Adrenal gland (tissue), 19 donors: ENCODE data around the gene PDIA4. TPM values are rescaled to one million over a fixed set of nuclear protein-coding genes. Genes with fewer than 3 reads are reported as not detected.

Source experiments
- DNase-seq, 7 donors: peaks; one replicate each; pipeline ENCODE4 v3.0.0-alpha.2; 2019 to 2020
- H3K27ac ChIP-seq, 5 donors: fragments of 200-600 bp; sonication (generic) in 4 of 5; 1 replicate in 3 of 5; 2 replicates in 2 of 5; pipeline versions ENCODE4 v1.5.1 to v1.8.0; 2016 to 2020; ENCODE audit warnings: mild to moderate bottlenecking in 1 of 5
- H3K27me3 ChIP-seq: fragments of 200-600 bp; 2 replicates; pipeline ENCODE4 v1.8.0; 2021
- H3K36me3 ChIP-seq, 2 donors: fragments of 200-600 bp; replicated peaks in 1 of 2; 1 replicate in 1 of 2; 2 replicates in 1 of 2; pipeline versions ENCODE4 v1.5.1 to v1.8.0; 2018 to 2022
- H3K4me1 ChIP-seq, 2 donors: fragments of 200-600 bp; replicated peaks in 1 of 2; 1 replicate in 1 of 2; 2 replicates in 1 of 2; pipeline versions ENCODE4 v1.5.1 to v1.8.0; 2018 to 2021
- H3K4me3 ChIP-seq, 4 donors: fragments of 200-600 bp; sonication (generic) in 3 of 4; one replicate each; pipeline ENCODE4 v1.5.1; 2016 to 2018
- H3K9me3 ChIP-seq, 3 donors: fragments of 200-600 bp; sonication (generic) in 1 of 3; replicated peaks in 1 of 3; 1 replicate in 2 of 3; 2 replicates in 1 of 3; pipeline versions ENCODE4 v1.5.1 to v1.8.0; 2016 to 2021
- POLR2A ChIP-seq, 2 donors: fragments of 450-650 bp; IDR thresholded peaks; one replicate each; pipeline ENCODE4 v1.6.1; 2017; ENCODE audit warnings: antibody characterized with exemption in 2 of 2, mild to moderate bottlenecking in 2 of 2, moderate library complexity in 1 of 2
- WGBS, 4 donors: extraction: QIAGEN DNeasy Blood & Tissue Kit in 2 of 4; methylation state at CpG; one replicate each; pipeline versions ENCODE4 v1.1.5 to v1.1.7; 2013 to 2017; 5-methylcytosine and 5-hydroxymethylcytosine counted together
- intact Hi-C, 2 donors: fragments of 100-400 bp; cut with DNase I; formaldehyde crosslinking; loops; one replicate each; pipeline versions ENCODE4 v1.14.1 to v1.15.0; 2022 to 2023
- long read RNA-seq, 10 donors: library from polyadenylated mRNA in 3 of 10; unstranded in 2 of 10; stranded (forward) in 1 of 10; transcript quantifications; one replicate each; pipeline ENCODE4 v2.0.0 and lab custom pipeline, GENCODE V29; 2021 to 2026
- polyA plus RNA-seq, 3 donors: library from polyadenylated mRNA; stranded (reverse); fragments of 200-250 nt in 2 of 3; fragments of 350-450 nt in 1 of 3; fragmentation: Illumina TruSeq in 1 of 3; extraction: RNeasy Lipid Tissue Mini Kit (QIAGEN cat#74804) in 1 of 3; gene quantifications; one replicate each; pipeline ENCODE4 v1.2.3, GENCODE V29; 2013 to 2014
- total RNA-seq, 9 donors: library from RNA; depleted of rRNA in 4 of 9; stranded (reverse); fragments of >200 nt in 4 of 9; fragments of 120-200 nt in 1 of 9; fragmentation: NEBNext Ultra II Directional in 1 of 9; extraction: Animal tissue kit (Norgen Biotek cat#: 25700) in 1 of 9; gene quantifications; one replicate each; pipeline versions ENCODE4 v1.1.0 to v1.2.4, GENCODE V29; 2013 to 2023
- TF ChIP-seq, protein P1 (sequence below), 6 experiments: fragments of 450-650 bp in 4 of 6; fragments of 200-600 bp in 2 of 6; sonication (generic) in 1 of 6; IDR thresholded peaks; 1 replicate in 5 of 6; 2 replicates in 1 of 6; pipeline versions ENCODE4 v1.5.1 to v1.8.0; 2016 to 2021; ENCODE audit warnings: antibody characterized with exemption in 6 of 6, mild to moderate bottlenecking in 2 of 6, moderate library complexity in 1 of 6
- donor health status: healthy with polysubstance abuse.
- donor health status: Bipolar disorder and iron deficiency.
- donor health status: DM: yes; HTN: yes; CAD: no.
- donor health status: DM: no; HTN: no; CAD: no.
- donor health status: DM: no; HTN: no; CAD: no.
- donor health status: DM: yes; HTN: yes; CAD: no.

PDIA4 gene, protein sequence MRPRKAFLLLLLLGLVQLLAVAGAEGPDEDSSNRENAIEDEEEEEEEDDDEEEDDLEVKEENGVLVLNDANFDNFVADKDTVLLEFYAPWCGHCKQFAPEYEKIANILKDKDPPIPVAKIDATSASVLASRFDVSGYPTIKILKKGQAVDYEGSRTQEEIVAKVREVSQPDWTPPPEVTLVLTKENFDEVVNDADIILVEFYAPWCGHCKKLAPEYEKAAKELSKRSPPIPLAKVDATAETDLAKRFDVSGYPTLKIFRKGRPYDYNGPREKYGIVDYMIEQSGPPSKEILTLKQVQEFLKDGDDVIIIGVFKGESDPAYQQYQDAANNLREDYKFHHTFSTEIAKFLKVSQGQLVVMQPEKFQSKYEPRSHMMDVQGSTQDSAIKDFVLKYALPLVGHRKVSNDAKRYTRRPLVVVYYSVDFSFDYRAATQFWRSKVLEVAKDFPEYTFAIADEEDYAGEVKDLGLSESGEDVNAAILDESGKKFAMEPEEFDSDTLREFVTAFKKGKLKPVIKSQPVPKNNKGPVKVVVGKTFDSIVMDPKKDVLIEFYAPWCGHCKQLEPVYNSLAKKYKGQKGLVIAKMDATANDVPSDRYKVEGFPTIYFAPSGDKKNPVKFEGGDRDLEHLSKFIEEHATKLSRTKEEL
- total RNA-seq (100 to 1,000 TPM in 2 of 9 donors, 10 to 100 TPM in 7; 52.1 to 123 (median 71.7) TPM), polyA plus RNA-seq (10 to 100 TPM; 19.9 to 91.3 (median 26.1) TPM)
- long read RNA-seq, donor 1, transcript PDIA4-201 (10 exons, 2,903 nt), result major isoform, 21 of 45 reads
- long read RNA-seq, donor 1, partial matches to known transcripts, result 23 of 45 reads
- long read RNA-seq, donor 1, other reads (novel, unspliced or antisense), result 0 of 45 reads
- long read RNA-seq, donor 2, transcript PDIA4-201 (10 exons, 2,903 nt), result major isoform, 8 of 17 reads
- long read RNA-seq, donor 2, partial matches to known transcripts, result 9 of 17 reads
- long read RNA-seq, donor 2, other reads (novel, unspliced or antisense), result 0 of 17 reads
- long read RNA-seq, donor 3, transcript PDIA4-201 (10 exons, 2,903 nt), result major isoform, 11 of 11 reads
- long read RNA-seq, donor 3, partial matches to known transcripts, result 0 of 11 reads
- long read RNA-seq, donor 3, other reads (novel, unspliced or antisense), result 0 of 11 reads
- long read RNA-seq, donor 4, transcript PDIA4-201 (10 exons, 2,903 nt), result major isoform, 24 of 29 reads
- long read RNA-seq, donor 4, partial matches to known transcripts, result 3 of 29 reads
- long read RNA-seq, donor 4, other reads (novel, unspliced or antisense), result 2 of 29 reads
- long read RNA-seq, donor 5, transcript PDIA4-201 (10 exons, 2,903 nt), result major isoform, 184 of 207 reads
- long read RNA-seq, donor 5, partial matches to known transcripts, result 6 of 207 reads
- long read RNA-seq, donor 5, other reads (novel, unspliced or antisense), result 16 of 207 reads
- long read RNA-seq, donor 6, transcript PDIA4-201 (10 exons, 2,903 nt), result major isoform, 22 of 25 reads
- long read RNA-seq, donor 6, partial matches to known transcripts, result 3 of 25 reads
- long read RNA-seq, donor 6, other reads (novel, unspliced or antisense), result 0 of 25 reads
- long read RNA-seq, donor 7, transcript PDIA4-201 (10 exons, 2,903 nt), result major isoform, 8 of 51 reads
- long read RNA-seq, donor 7, partial matches to known transcripts, result 40 of 51 reads
- long read RNA-seq, donor 7, other reads (novel, unspliced or antisense), result 0 of 51 reads
- long read RNA-seq, donor 8, transcript PDIA4-201 (10 exons, 2,903 nt), result major isoform, 25 of 68 reads
- long read RNA-seq, donor 8, partial matches to known transcripts, result 42 of 68 reads
- long read RNA-seq, donor 8, other reads (novel, unspliced or antisense), result 0 of 68 reads
- long read RNA-seq, donor 9, transcript PDIA4-201 (10 exons, 2,903 nt), result major isoform, 9 of 10 reads
- long read RNA-seq, donor 9, partial matches to known transcripts, result 0 of 10 reads
- long read RNA-seq, donor 9, other reads (novel, unspliced or antisense), result 0 of 10 reads
- long read RNA-seq, donor 10, transcript PDIA4-201 (10 exons, 2,903 nt), result major isoform, 17 of 44 reads
- long read RNA-seq, donor 10, partial matches to known transcripts, result 26 of 44 reads
- long read RNA-seq, donor 10, other reads (novel, unspliced or antisense), result 0 of 44 reads

DNA sequence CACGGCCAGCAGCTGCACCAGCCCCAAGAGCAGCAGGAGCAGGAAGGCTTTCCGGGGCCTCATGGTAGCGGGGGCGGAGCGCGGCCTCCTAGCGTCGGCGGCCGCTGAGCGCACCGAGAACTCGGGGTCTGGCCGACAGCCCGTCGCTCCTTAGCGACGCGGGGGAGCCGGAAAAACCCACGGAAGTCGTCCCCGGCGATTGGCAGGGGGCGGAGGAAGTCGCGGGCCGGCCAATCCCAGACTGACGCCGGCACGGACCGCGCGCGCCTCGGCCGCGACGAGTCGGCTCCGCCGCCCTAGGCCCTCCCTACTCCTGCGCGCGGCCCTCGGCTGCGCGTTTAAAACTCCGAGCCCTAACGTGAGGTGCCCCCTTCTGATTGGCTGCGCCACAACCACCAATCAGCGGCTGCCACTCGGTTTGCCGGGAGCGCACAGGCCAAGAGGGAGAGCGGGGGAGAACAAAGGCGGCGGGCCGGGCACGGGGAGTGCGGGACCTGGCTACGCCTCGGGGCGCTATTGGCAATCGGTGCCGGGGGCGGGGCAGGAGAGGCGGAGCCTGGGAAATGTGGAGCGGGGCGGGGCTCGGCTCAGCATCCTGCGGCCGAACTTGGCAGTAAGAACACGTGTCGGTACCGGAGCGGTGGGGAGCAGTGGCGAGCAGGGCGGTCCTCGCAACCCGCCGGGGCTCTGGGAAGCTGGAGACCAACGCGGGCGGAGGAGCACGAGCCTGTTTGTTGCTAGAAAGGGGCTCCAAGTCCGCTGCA, at the start of gene PDIA4:
Gene PDIA4 (minus strand): TSS at position 160 of the 764 bp plus-strand sequence. CDS start 97 bp downstream, at position 63.
- TF ChIP-seq, protein P1, sequence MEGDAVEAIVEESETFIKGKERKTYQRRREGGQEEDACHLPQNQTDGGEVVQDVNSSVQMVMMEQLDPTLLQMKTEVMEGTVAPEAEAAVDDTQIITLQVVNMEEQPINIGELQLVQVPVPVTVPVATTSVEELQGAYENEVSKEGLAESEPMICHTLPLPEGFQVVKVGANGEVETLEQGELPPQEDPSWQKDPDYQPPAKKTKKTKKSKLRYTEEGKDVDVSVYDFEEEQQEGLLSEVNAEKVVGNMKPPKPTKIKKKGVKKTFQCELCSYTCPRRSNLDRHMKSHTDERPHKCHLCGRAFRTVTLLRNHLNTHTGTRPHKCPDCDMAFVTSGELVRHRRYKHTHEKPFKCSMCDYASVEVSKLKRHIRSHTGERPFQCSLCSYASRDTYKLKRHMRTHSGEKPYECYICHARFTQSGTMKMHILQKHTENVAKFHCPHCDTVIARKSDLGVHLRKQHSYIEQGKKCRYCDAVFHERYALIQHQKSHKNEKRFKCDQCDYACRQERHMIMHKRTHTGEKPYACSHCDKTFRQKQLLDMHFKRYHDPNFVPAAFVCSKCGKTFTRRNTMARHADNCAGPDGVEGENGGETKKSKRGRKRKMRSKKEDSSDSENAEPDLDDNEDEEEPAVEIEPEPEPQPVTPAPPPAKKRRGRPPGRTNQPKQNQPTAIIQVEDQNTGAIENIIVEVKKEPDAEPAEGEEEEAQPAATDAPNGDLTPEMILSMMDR (IDR thresholded peaks at IDR 0.05), result peak in 4 of 6 experiments; percentile 25 to 42 (median 30)
- peak; percentile 86 for TF ChIP-seq POLR2A (IDR thresholded peaks at IDR 0.05)
- no peaks in the 10 kb centered on the region for H3K36me3 ChIP-seq
- WGBS, 4 donors, result 0 to 1% (median 0%) methylated on average over 1 to 87 of the region's 87 CpGs
- no peaks in the 10 kb centered on the region for H3K9me3 ChIP-seq
- peak within 1 kb of the TSS; percentile 26 to 97 (median 79) for H3K27ac ChIP-seq
- no peaks in the 10 kb centered on the region for H3K27me3 ChIP-seq
- peak within 1 kb of the TSS; percentile 66 to 85 (median 68) for H3K4me3 ChIP-seq
- DNase-seq, result peak; percentile 99 to 100 (median 100)
- intact Hi-C loops, result no loop called here
- H3K4me1 ChIP-seq, result peaks cover 4 to 16% of the 10 kb centered on the region in 2 donors

DNA sequence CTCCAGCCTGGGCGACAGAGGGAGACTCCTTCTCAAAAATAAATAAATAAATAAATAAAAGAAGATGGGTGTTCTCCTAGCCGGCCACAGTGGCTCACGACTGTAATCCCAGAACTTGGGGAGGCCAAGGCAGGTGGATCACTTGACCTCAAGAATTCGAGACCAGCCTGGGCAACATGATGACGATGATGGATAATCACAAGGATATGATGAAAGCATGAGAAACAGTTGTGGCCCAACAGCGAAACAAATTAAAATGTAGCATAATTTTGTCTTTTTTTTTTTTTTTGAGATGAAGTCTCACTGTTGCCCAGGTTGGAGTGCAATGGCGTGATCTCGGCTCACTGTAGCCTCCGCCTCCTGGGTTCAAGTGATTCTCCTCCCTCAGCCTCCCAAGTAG, 49.3 kb upstream of the PDIA4 start:
- H3K4me1 ChIP-seq, result no peaks in the 10 kb centered on the region
- no peaks in the 10 kb centered on the region for H3K9me3 ChIP-seq
- WGBS, 4 donors, result 84 to 94% (median 87%) methylated on average over 9 of the region's 9 CpGs
- no peak for TF ChIP-seq POLR2A (IDR thresholded peaks at IDR 0.05)
- TF ChIP-seq, protein P1 (IDR thresholded peaks at IDR 0.05), result no peak
- no peak overlapping the region for H3K4me3 ChIP-seq
- intact Hi-C loops, result no loop called here
- DNase-seq, result no peak
- no peak overlapping the region for H3K27ac ChIP-seq
- H3K36me3 ChIP-seq, result peaks cover 0 to 4% of the 10 kb centered on the region in 2 donors
- no peaks in the 10 kb centered on the region for H3K27me3 ChIP-seq

DNA sequence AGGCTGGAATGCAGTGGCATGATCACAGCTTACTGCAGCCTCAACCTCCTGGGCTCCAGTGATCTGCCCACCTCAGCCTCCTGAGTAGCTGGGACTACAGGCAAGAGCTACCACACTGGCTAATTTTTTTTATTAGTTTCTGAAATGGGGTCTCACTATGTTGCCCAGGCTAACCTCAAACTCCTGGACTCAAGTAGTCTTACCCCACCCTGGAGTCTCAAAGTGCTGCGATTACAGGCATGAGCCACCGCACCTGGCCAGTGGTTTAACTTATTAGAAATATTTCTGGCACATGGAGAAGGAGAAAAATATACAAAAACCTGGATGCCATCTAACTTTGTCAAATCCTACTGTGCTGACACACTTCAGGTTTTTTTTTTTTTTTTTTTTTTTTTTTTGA, 47.0 kb upstream of the PDIA4 start:
- H3K4me3 ChIP-seq, result no peak overlapping the region
- H3K36me3 ChIP-seq, result peaks cover 0 to 27% of the 10 kb centered on the region in 2 donors
- no peaks in the 10 kb centered on the region for H3K4me1 ChIP-seq
- no peaks in the 10 kb centered on the region for H3K9me3 ChIP-seq
- H3K27me3 ChIP-seq, result no peaks in the 10 kb centered on the region
- TF ChIP-seq POLR2A (IDR thresholded peaks at IDR 0.05), result no peak
- TF ChIP-seq, protein P1 (IDR thresholded peaks at IDR 0.05), result no peak
- DNase-seq, result no peak
- H3K27ac ChIP-seq, result no peak overlapping the region
- 98 to 100% (median 99%) methylated on average over 2 of the region's 2 CpGs for WGBS, 4 donors
- intact Hi-C loops, result no loop called here
